Duodenal mucosa (tissue), 2 donors: ENCODE results near the gene CREB3.

Experiments
- H3K27ac ChIP-seq: one replicate; pipeline ENCODE4 v1.7.0; 2013; ENCODE audit warnings: low read depth, low read length
- H3K27me3 ChIP-seq, 2 donors: one replicate each; pipeline ENCODE4 v1.7.0; 2013; ENCODE audit warnings: low read length in 2 of 2, control low read depth in 1 of 2; ENCODE audit not compliant: insufficient read depth in 2 of 2, control insufficient read depth in 1 of 2
- H3K36me3 ChIP-seq, 2 donors: one replicate each; pipeline ENCODE4 v1.7.0; 2013; ENCODE audit warnings: low read length in 2 of 2, control low read depth in 1 of 2; ENCODE audit not compliant: insufficient read depth in 2 of 2, control insufficient read depth in 1 of 2
- H3K4me1 ChIP-seq, 2 donors: one replicate each; pipeline ENCODE4 v1.7.0; 2013; ENCODE audit warnings: low read length in 2 of 2, control low read depth in 1 of 2; ENCODE audit not compliant: insufficient read depth in 2 of 2, control insufficient read depth in 1 of 2
- H3K4me3 ChIP-seq, 2 donors: one replicate each; pipeline ENCODE4 v1.7.0; 2013; ENCODE audit warnings: low read length in 2 of 2, low read depth in 1 of 2
- H3K9ac ChIP-seq, 2 donors: one replicate each; pipeline ENCODE4 v1.7.0; 2013; ENCODE audit warnings: low read length in 2 of 2, low read depth in 1 of 2
- H3K9me3 ChIP-seq, 2 donors: one replicate each; pipeline ENCODE4 v1.7.0; 2013; ENCODE audit warnings: low read length in 2 of 2, control low read depth in 1 of 2; ENCODE audit not compliant: control insufficient read depth in 1 of 2

Gene CREB3

DNA sequence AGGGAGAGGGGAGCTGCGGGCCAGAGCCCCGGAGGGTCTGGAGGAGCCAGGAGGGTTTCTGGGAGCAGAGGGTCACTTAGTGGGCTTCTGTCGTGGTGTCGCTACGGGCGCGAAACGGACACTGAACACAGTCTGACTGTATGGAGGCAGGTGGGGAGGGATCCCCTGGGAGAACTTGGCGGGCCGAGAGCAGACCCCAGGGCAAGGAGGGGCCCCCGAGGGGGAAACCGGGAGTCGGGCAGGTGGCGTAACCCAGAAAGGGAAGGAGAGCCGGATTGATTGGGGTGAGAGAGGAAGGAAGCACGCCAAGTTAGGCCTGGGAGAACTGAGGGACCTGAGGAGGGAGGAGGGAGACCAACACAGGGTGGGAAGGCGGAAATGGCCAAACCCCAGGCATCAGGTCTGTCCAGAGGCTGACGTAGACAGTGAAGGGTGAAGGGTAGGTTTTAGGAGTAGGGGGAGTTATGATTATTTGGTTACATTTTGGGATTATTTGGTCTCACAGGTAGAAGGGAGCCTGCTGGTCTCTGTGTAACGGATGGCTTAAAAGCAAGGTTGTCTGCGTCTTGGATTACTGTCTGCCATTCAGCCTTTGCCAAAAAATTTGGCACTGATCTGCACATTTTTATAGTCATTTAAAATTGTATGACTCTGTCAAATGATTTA, 24.9 kb downstream of the CREB3 start:
- peak overlapping the region; percentile 81 for H3K27ac ChIP-seq
- H3K4me1 ChIP-seq: peaks cover 18 to 21% of the 10 kb centered on the region in 2 donors
- no peaks in the 10 kb centered on the region for H3K27me3 ChIP-seq
- H3K36me3 ChIP-seq: peaks cover 19 to 21% of the 10 kb centered on the region in 2 donors
- H3K9me3 ChIP-seq: no peaks in the 10 kb centered on the region
- H3K4me3 ChIP-seq: peak overlapping the region; percentile 86 to 89
- peak overlapping the region; percentile 61 to 84 for H3K9ac ChIP-seq

DNA sequence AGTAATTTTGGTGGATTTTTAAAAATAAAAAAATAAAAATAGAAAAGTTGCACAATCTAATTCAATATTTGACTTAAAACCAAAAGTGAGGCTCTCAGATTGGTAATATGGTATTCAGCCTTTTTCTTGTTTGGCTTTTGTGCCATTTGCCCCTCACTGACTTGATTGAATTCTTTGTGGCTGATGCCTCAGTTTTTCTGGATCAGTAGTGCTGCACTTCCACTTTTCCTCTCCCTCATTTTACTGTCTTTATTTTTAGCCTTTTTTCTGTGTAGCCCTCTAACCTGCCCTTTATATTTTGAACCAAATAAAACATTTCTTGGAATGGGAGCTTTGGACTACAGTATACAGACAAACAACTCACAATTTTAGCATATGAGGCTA, 25.4 kb downstream of the CREB3 start:
- peaks cover 14 to 16% of the 10 kb centered on the region in 2 donors for H3K36me3 ChIP-seq
- peak overlapping the region; percentile 81 for H3K27ac ChIP-seq
- H3K27me3 ChIP-seq: no peaks in the 10 kb centered on the region
- peak overlapping the region; percentile 6 to 84 for H3K9ac ChIP-seq
- peak overlapping the region; percentile 86 to 89 for H3K4me3 ChIP-seq
- H3K4me1 ChIP-seq: peaks cover 18 to 26% of the 10 kb centered on the region in 2 donors
- no peaks in the 10 kb centered on the region for H3K9me3 ChIP-seq

DNA sequence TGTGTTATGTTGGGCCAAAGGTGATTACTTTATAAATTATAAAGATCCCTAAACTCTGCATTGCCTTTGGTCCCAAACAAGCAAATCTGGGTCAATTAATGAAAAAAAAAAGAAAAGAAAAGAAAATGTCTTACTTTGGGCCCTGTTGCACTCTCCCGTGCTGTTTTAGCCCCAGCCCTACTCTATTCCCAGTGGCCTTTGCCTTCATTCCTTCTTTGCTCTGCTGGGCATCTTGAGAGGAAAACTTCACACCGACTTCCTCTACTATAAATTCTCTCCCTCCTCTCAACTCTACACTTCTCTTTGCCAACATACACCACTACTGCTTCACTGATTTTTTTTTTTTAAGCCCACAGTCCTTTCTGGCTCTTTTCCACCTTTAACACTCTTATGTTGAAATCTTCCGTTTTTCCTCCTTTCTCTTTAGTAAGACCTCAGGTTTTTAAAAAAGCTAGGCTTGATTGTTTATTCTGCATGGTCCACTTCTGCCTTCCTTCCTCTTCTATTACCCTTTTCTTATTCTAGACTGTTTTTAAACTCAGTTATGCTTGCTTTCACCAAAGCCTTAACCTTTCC, 26.1 kb downstream of the CREB3 start:
- no peaks in the 10 kb centered on the region for H3K27me3 ChIP-seq
- peaks cover 8 to 9% of the 10 kb centered on the region in 2 donors for H3K36me3 ChIP-seq
- no peak overlapping the region for H3K27ac ChIP-seq
- H3K4me1 ChIP-seq: peaks cover 18 to 32% of the 10 kb centered on the region in 2 donors
- H3K9me3 ChIP-seq: no peaks in the 10 kb centered on the region
- H3K4me3 ChIP-seq: peak overlapping the region in 1 of 2 donors; percentile 27
- H3K9ac ChIP-seq: peak overlapping the region; percentile 6 to 12

DNA sequence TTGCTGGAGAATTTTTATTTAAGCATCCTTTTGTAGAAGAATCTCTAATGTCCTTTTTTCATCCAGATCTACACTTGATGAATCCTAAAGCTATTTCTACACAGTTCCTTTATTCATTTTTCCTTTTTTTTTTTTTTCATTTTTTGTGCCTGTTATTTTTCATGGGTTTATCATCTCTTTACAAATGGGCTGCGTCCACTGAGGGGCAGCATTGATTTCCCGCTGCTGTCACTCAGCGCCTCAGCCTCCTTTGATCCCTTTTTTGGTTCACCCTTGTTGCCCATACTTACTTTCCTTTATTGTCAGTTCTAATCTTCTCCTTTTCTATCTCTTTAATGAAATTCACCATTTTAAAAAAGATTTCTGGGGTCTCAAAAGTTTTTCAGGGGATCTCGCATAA, 27.3 kb downstream of the CREB3 start:
- Histone ChIP-seq H3K4me3 (no peak overlapping the region), H3K9me3 (no peaks in the 10 kb centered on the region), H3K9ac (no peak overlapping the region), H3K4me1 (peaks cover 18 to 32% of the 10 kb centered on the region in 2 donors), H3K36me3 (no peaks in the 10 kb centered on the region), H3K27ac (no peak overlapping the region), H3K27me3 (no peaks in the 10 kb centered on the region)

DNA sequence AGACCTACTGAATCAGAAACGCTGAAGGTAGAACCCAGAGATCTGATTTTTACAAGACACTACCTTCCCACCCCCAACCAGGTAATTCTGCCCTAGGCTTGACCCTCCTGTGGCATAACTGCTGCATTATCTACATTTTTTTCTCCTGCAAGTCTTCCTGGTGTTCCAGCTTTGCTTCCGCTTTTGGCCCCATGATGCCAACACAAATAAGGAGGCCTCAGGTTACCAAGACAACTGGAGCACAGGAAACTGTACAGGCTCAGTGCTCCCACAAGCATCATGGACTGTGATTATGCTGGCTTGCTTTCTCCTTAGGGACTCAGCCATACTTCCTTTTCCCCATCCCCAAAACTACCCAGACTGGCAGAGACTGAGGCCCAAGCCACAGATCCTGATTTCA, 28.2 kb downstream of the CREB3 start:
- H3K4me1 ChIP-seq: peaks cover 18 to 32% of the 10 kb centered on the region in 2 donors
- no peak overlapping the region for H3K4me3 ChIP-seq
- no peak overlapping the region for H3K9ac ChIP-seq
- H3K9me3 ChIP-seq: no peaks in the 10 kb centered on the region
- no peaks in the 10 kb centered on the region for H3K36me3 ChIP-seq
- no peak overlapping the region for H3K27ac ChIP-seq
- H3K27me3 ChIP-seq: no peaks in the 10 kb centered on the region

DNA sequence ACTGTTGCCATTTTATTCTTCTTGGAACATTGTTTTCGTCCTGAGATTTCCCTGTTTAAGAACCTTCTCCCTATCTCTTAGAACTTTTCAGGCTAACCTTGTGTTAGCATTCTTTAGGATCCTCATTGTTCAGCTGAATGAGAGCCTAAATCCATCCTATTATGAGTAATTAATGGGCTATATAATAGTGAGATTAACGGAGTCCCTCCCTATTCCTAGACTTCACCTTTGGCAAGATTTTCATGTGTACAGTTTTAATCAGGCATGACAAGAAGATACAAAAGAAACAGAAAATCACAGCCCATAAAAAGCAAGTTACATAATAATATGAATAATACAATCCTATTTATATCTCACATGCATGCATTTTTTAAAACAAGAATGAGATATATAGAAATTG, 30.7 kb downstream of the CREB3 start:
- peaks cover 6 to 28% of the 10 kb centered on the region in 2 donors for H3K4me1 ChIP-seq
- no peak overlapping the region for H3K4me3 ChIP-seq
- no peaks in the 10 kb centered on the region for H3K36me3 ChIP-seq
- no peak overlapping the region for H3K9ac ChIP-seq
- no peaks in the 10 kb centered on the region for H3K9me3 ChIP-seq
- H3K27ac ChIP-seq: no peak overlapping the region
- H3K27me3 ChIP-seq: no peaks in the 10 kb centered on the region

DNA sequence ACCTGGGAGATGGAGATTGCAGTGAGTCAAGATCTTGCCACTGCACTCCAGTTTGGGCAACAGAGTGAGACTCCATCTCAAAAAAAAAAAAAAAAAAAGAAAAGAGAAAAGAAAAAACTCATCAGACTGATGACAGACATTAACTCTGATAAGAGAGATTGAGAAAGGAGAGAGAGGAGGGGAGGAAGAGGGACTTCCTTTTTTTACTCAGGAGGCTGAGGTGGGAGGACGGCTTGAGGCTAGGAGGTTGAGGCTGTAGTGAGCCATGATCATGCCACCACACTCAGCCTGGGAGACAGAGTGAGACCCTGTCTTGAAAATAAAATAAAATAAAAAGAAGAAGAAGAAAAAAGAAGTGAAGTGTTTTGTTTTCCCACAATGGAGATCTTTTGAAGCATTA, 31.3 kb downstream of the CREB3 start:
- Histone ChIP-seq H3K9ac (no peak overlapping the region), H3K36me3 (no peaks in the 10 kb centered on the region), H3K9me3 (no peaks in the 10 kb centered on the region), H3K4me1 (peaks cover 0 to 22% of the 10 kb centered on the region in 2 donors), H3K27ac (no peak overlapping the region), H3K27me3 (no peaks in the 10 kb centered on the region), H3K4me3 (no peak overlapping the region)

DNA sequence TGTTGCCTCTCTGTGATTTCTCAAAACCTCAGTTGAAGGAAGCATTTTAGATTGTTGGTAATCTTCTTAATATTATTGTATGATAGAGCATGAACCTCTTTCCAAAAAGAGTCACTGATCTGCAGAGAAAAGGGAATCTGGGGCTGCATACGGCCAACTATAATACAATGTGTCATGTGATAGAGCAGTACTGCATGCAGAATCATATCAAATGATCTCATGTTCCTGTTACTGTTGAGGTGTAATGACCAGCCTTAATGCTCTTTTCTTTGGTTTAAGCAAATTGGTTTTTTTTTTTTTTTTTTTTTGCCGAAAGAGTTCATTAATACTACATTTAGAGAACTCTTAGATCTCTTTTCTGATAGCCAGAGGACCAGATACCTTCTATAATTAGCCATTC, 34.5 kb downstream of the CREB3 start:
- Histone ChIP-seq H3K36me3 (no peaks in the 10 kb centered on the region), H3K9ac (no peak overlapping the region), H3K27me3 (no peaks in the 10 kb centered on the region), H3K4me3 (no peak overlapping the region), H3K27ac (no peak overlapping the region), H3K9me3 (no peaks in the 10 kb centered on the region), H3K4me1 (peaks cover 21 to 37% of the 10 kb centered on the region in 2 donors)

DNA sequence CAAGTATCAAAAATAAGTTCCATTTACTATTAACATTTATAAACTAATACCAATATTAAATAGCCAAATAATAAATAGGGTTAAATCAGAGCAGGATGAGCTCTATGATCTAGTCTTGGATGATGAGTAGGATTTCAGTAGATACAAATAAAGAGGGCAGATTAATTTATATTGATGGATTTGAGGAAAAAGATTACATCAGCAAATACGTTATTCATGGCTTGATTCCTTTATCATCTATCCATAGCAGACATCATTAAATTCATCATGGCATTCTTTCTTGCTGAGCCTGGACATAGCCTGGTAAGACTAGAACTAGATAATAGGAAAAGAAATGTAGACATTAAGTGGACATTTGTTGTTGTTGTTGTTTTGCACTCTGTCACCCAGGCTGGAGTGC, 35.0 kb downstream of the CREB3 start:
- Histone ChIP-seq H3K4me3 (no peak overlapping the region), H3K9ac (no peak overlapping the region), H3K4me1 (peaks cover 24 to 37% of the 10 kb centered on the region in 2 donors), H3K27me3 (no peaks in the 10 kb centered on the region), H3K36me3 (no peaks in the 10 kb centered on the region), H3K27ac (no peak overlapping the region), H3K9me3 (no peaks in the 10 kb centered on the region)

DNA sequence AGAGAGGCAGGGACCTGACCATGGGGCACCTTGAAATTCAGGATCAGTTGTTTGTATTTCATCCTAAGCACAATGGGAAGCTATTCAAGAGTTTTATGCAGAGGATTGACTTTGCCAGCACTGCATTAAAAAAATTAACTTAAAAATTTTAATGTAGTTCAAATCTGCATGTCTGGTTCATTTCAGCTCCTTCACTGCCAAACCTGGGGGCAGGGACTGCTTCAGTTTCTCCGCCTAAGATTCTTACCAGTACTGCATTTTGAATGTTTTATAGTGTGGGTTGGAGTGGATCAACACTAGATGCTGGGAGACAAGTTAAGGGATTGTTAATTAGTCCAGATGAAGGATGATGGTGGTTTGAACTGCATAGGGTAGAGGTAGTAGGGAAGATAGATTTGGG, 37.3 kb downstream of the CREB3 start:
- H3K27me3 ChIP-seq: no peaks in the 10 kb centered on the region
- H3K4me3 ChIP-seq: no peak overlapping the region
- H3K36me3 ChIP-seq: no peaks in the 10 kb centered on the region
- peaks cover 24 to 28% of the 10 kb centered on the region in 2 donors for H3K4me1 ChIP-seq
- no peak overlapping the region for H3K27ac ChIP-seq
- no peak overlapping the region for H3K9ac ChIP-seq
- H3K9me3 ChIP-seq: no peaks in the 10 kb centered on the region
